ENCODE results near the gene TMEM156.
A peak's percentile ranks its signal among the peaks of the same experiment; 100 is the strongest.

TMEM156 gene

GRCh38 chr4:38930204-38930603 lies 102.0 kb downstream of the TMEM156 start:
- TF ChIP-seq TAF1 (IDR thresholded peaks at IDR 0.05; ENCODE audit: borderline replicate concordance, low read depth, low read length) (no peak), POLR2A (IDR thresholded peaks at IDR 0.05; ENCODE audit: low read depth, low read length) (no peak), POLR2AphosphoS5 (IDR thresholded peaks at IDR 0.05; ENCODE audit: low read depth, low read length) (no peak)
- DNase-seq (ENCODE audit: insufficient read length) (peak; percentile 25), FAIRE-seq (no peak)

- FAIRE-seq (no peak), DNase-seq (ENCODE audit: insufficient read length) (no peak)
- no peak for TF ChIP-seq POLR2A (IDR thresholded peaks at IDR 0.05; ENCODE audit: low read depth, low read length)
- TF ChIP-seq TAF1 (IDR thresholded peaks at IDR 0.05; ENCODE audit: borderline replicate concordance, low read depth, low read length) = no peak
- TF ChIP-seq POLR2AphosphoS5 (IDR thresholded peaks at IDR 0.05; ENCODE audit: low read depth, low read length) = no peak
Observed at GRCh38 chr4:38928974-38929373, 103.2 kb downstream of the TMEM156 start.

- DNase-seq (ENCODE audit: insufficient read length) (no peak), FAIRE-seq (no peak)
- TF ChIP-seq POLR2A (IDR thresholded peaks at IDR 0.05; ENCODE audit: low read depth, low read length) (no peak), TAF1 (IDR thresholded peaks at IDR 0.05; ENCODE audit: borderline replicate concordance, low read depth, low read length) (no peak), POLR2AphosphoS5 (IDR thresholded peaks at IDR 0.05; ENCODE audit: low read depth, low read length) (no peak)
Observed at GRCh38 chr4:38928568-38928967, 103.6 kb downstream of the TMEM156 start.

GRCh38 chr4:38926896-38927295 lies 105.3 kb downstream of the TMEM156 start:
- TF ChIP-seq POLR2AphosphoS5 (IDR thresholded peaks at IDR 0.05; ENCODE audit: low read depth, low read length) = no peak
- TF ChIP-seq TAF1 (IDR thresholded peaks at IDR 0.05; ENCODE audit: borderline replicate concordance, low read depth, low read length) = no peak
- TF ChIP-seq POLR2A (IDR thresholded peaks at IDR 0.05; ENCODE audit: low read depth, low read length) = no peak
- no peak for FAIRE-seq

GRCh38 chr4:38925492-38926413 lies 106.5 kb downstream of the TMEM156 start:
- no peak for TF ChIP-seq POLR2AphosphoS5 (IDR thresholded peaks at IDR 0.05; ENCODE audit: low read depth, low read length)
- FAIRE-seq (no peak), DNase-seq (ENCODE audit: insufficient read length) (no peak)

More at GRCh38 chr4:38926896-38927295, 105.3 kb downstream of the TMEM156 start:
- DNase-seq (ENCODE audit: insufficient read length) = no peak

GRCh38 chr4:38924353-38924752 lies 107.9 kb downstream of the TMEM156 start:
- DNase-seq (ENCODE audit: insufficient read length) (no peak), FAIRE-seq (no peak)
- no peak for TF ChIP-seq TAF1 (IDR thresholded peaks at IDR 0.05; ENCODE audit: borderline replicate concordance, low read depth, low read length)
- TF ChIP-seq POLR2AphosphoS5 (IDR thresholded peaks at IDR 0.05; ENCODE audit: low read depth, low read length) = no peak
- no peak for TF ChIP-seq POLR2A (IDR thresholded peaks at IDR 0.05; ENCODE audit: low read depth, low read length)

GRCh38 chr4:38923746-38924145 lies 108.5 kb downstream of the TMEM156 start:
- TF ChIP-seq POLR2A (IDR thresholded peaks at IDR 0.05; ENCODE audit: low read depth, low read length) (no peak), POLR2AphosphoS5 (IDR thresholded peaks at IDR 0.05; ENCODE audit: low read depth, low read length) (no peak), TAF1 (IDR thresholded peaks at IDR 0.05; ENCODE audit: borderline replicate concordance, low read depth, low read length) (no peak)
- FAIRE-seq = no peak
- no peak for DNase-seq (ENCODE audit: insufficient read length)

- DNase-seq (ENCODE audit: insufficient read length) (no peak), FAIRE-seq (no peak)
- TF ChIP-seq POLR2A (IDR thresholded peaks at IDR 0.05; ENCODE audit: low read depth, low read length) = no peak
- TF ChIP-seq TAF1 (IDR thresholded peaks at IDR 0.05; ENCODE audit: borderline replicate concordance, low read depth, low read length) = no peak
- TF ChIP-seq POLR2AphosphoS5 (IDR thresholded peaks at IDR 0.05; ENCODE audit: low read depth, low read length) = no peak
Observed at GRCh38 chr4:38921151-38921550, 111.1 kb downstream of the TMEM156 start.

GRCh38 chr4:38920677-38921076 lies 111.5 kb downstream of the TMEM156 start:
- no peak for DNase-seq (ENCODE audit: insufficient read length)
- FAIRE-seq = no peak
- TF ChIP-seq POLR2AphosphoS5 (IDR thresholded peaks at IDR 0.05; ENCODE audit: low read depth, low read length) (no peak), TAF1 (IDR thresholded peaks at IDR 0.05; ENCODE audit: borderline replicate concordance, low read depth, low read length) (no peak), POLR2A (IDR thresholded peaks at IDR 0.05; ENCODE audit: low read depth, low read length) (no peak)

GRCh38 chr4:38920186-38920585 lies 112.0 kb downstream of the TMEM156 start:
- DNase-seq (ENCODE audit: insufficient read length) (no peak), FAIRE-seq (no peak)
- TF ChIP-seq TAF1 (IDR thresholded peaks at IDR 0.05; ENCODE audit: borderline replicate concordance, low read depth, low read length) = no peak
- no peak for TF ChIP-seq POLR2A (IDR thresholded peaks at IDR 0.05; ENCODE audit: low read depth, low read length)
- TF ChIP-seq POLR2AphosphoS5 (IDR thresholded peaks at IDR 0.05; ENCODE audit: low read depth, low read length) = no peak

GRCh38 chr4:38919494-38919893 lies 112.7 kb downstream of the TMEM156 start:
- FAIRE-seq (no peak), DNase-seq (ENCODE audit: insufficient read length) (no peak)

GRCh38 chr4:38917481-38918025 lies 114.7 kb downstream of the TMEM156 start:
- TF ChIP-seq POLR2AphosphoS5 (IDR thresholded peaks at IDR 0.05; ENCODE audit: low read depth, low read length) (no peak), POLR2A (IDR thresholded peaks at IDR 0.05; ENCODE audit: low read depth, low read length) (no peak), TAF1 (IDR thresholded peaks at IDR 0.05; ENCODE audit: borderline replicate concordance, low read depth, low read length) (no peak)
- FAIRE-seq (no peak), DNase-seq (ENCODE audit: insufficient read length) (no peak)

More at GRCh38 chr4:38919494-38919893, 112.7 kb downstream of the TMEM156 start:
- TF ChIP-seq POLR2AphosphoS5 (IDR thresholded peaks at IDR 0.05; ENCODE audit: low read depth, low read length) (no peak), TAF1 (IDR thresholded peaks at IDR 0.05; ENCODE audit: borderline replicate concordance, low read depth, low read length) (no peak), POLR2A (IDR thresholded peaks at IDR 0.05; ENCODE audit: low read depth, low read length) (no peak)

All from GM12892 (cell line).